GM19193 (cell line): ENCODE measurements around the gene CNTN5.

Source experiments
- POLR2A ChIP-seq: IDR thresholded peaks from 4 replicates; pipeline ENCODE4 v1.6.1; 2011; ENCODE audit not compliant: insufficient read depth, insufficient read length; ENCODE audit errors: extremely low read depth

Gene CNTN5

DNA sequence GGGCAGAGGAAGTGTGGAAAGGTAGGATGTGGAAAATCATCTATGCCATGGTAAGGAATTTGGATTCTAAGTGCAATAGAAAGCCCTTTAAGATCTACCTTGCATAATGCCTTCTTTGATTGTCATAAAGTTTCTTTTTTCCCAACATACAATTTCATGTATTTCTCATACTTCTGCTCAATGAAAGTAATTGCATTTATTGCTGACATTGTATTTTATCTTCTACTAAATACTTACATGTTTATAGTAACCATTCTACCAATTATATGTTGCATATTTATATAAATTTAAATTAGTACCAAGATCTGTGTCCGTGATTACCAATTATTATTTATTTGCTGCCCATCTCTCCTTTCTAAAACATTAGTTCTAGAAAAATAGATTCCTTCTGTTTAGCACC, 114.8 kb downstream of the CNTN5 start:
- TF ChIP-seq POLR2A: no peak

DNA sequence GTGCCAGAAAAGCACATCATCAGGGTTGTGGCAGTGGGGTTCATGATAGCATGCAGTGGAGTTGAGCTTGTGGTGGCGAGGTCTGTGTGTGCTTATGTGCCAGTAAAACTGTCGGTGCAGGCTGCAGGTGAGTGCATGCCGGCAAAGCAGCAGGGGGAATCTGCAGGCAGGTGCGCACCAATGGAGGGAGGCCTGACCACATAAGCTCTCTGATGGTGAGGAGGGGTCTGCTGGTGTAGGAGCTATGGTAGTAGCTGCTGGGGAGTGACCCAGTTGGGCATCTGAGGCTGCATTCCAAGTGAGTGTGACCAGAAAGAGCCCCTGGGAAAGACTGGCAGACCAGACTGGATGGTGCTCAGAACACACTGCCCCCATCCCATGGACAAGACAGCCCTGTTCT, 121.5 kb downstream of the CNTN5 start:
- no peak for TF ChIP-seq POLR2A

- no peak for TF ChIP-seq POLR2A
These were observed 127.6 kb downstream of the CNTN5 start for GRCh38 chr11:99148352-99148751.

- TF ChIP-seq POLR2A: no peak
These were observed 133.5 kb downstream of the CNTN5 start for GRCh38 chr11:99154277-99154676.

DNA sequence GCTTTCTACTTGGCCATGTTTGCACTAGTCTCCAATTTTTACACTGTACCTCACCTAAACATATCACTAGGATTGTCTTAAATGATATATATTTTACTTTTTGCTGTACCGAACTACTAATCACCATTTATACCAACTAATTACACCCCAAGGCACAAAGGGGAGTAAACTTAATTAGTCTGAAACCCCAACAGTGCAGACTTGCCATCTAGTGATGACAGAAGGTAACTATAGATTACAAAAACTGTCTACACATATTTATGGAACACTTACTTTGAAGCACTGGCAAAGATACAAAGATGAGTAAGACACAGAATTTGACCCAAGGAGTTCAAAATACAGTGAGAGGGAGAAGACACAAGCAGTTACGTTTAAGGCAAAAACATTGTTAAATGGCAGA, 139.7 kb downstream of the CNTN5 start:
- no peak for TF ChIP-seq POLR2A

DNA sequence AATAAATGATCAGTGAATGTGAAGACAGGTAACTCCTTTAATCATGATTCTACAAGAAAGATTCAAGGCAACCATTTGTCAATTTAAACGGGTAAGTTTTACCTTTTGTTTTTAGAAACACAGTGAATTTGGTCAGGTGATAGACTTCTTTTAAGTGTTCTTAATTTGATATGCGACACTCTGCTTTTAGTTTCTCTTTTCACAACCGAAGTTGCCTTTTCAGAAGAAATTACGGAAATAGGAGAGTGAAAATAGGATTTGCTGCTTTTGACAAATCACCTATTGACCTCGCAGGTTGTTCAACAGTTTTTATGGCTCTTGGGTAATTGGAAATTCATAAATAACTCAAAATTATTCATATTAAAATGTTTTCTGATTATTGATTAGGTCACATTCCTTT, 142.1 kb downstream of the CNTN5 start:
- no peak for TF ChIP-seq POLR2A

GRCh38 chr11:99170591-99170990, 149.8 kb downstream of the CNTN5 start:
- no peak for TF ChIP-seq POLR2A

DNA sequence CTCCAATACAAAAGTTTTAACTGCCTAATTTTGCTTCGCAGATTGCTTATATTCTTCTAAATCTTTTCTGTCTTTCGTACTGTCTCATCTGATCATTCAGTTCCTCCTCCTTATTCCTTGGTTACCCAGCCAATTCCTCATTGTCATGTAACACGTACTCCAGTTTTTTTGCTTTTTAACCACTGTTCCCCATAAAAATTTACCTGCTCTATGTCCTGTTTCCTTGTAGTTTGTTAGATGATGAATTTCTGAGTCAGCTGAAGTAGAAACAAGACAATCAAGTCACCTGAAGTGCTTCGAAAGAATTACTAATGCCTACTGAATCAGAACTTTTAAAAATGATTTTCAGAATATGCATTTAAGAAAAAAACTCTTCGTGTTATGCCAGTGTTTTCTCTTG, 150.6 kb downstream of the CNTN5 start:
- TF ChIP-seq POLR2A: no peak

- TF ChIP-seq POLR2A: no peak
These were observed 155.7 kb downstream of the CNTN5 start for GRCh38 chr11:99176430-99176829.

DNA sequence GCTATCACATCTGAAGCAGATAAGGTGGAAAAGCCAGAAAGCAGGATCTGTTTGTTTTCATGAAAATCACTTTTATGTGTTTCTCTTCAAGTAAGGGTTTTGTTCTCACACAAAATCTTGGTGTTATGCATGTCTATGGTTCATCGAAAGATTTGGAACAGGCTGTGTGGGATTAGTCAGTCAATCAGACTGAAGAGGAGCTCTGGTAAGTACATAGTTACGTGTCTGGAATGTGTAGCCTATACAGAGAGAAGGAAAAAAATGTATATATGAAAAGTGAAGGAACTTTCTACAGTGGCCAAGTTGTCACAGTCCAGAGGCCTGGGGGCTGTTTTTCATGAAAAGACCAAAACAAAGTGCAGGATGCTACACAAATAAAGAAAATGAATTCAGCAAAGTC, 156.7 kb downstream of the CNTN5 start:
- TF ChIP-seq POLR2A: no peak

- no peak for TF ChIP-seq POLR2A
These were observed 163.4 kb downstream of the CNTN5 start for GRCh38 chr11:99184146-99184545.

DNA sequence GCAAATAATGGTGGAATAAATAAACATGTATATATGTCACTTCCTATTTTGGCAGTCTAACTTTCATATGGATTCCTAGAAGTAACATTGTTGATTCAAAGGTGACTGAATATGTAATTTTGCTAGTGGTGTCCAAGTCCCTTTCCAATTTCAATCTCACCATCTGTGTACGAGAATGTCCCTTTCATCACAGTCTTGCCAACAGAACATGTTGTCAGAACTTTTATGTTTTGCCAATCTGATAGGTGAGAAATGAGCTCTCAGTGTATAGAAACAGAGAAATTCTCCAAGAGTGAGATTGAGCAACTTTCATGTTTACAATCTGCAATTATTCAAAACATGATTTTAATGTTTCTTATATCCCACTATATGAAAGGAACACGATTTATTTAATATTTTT, 167.5 kb downstream of the CNTN5 start:
- TF ChIP-seq POLR2A: no peak

- TF ChIP-seq POLR2A: no peak
These were observed 172.0 kb downstream of the CNTN5 start for GRCh38 chr11:99192716-99193115.

DNA sequence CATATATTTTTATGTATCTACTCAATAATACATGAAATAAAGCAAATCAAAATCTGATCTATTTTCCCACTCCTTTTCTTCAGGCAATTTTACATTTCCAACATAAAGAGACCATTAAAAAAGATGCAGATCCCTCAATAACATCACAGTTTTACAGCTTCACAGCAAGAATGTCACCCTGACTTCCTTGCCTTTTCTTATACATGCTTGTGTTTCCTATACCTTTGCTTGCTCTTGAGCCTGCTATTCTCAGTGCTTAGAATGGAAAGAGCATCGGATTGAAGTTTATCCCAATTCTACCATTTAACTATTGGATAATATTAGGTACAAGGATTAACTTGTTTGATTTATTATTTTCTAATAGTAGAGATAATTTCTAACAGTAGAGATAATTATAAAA, 176.7 kb downstream of the CNTN5 start:
- TF ChIP-seq POLR2A: no peak

DNA sequence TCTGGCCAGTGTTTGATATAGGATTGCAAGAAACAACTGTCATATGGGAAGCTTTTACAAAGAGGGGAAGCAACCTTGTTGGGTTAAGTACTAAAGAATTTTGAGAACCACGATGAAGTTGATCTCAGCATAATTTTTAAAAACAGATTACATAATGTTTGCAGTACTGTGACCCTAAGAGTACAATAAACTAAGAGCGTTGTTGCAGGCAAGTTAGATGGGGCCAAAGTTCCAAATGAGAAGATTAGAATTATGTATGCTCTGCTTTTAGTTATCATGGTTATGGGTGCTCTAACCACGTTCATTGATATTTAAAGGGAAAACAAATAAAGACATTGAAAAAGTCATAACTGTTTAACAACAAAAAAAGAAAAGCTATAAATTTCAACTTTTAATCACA, 177.5 kb downstream of the CNTN5 start:
- no peak for TF ChIP-seq POLR2A

- no peak for TF ChIP-seq POLR2A
These were observed 178.6 kb downstream of the CNTN5 start for GRCh38 chr11:99199341-99199740.

DNA sequence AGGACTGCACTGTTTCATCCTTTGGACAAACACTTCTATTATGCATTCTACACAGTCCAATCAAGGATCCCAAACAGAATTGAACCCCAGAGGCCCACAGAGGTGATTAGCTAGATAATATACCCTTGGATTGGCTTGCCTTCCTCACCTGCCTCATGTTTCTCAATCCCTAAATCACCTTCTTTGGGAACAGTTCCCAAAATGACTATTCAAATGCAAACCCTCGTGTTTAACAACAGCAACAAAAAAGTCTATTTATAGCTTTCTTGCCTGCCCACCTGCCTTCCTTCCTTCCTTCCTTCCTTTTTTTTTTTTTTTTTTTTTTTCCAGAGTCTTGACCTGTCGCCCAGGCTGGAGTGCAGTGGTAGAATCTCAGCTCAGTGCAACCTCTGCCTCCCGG, 180.0 kb downstream of the CNTN5 start:
- no peak for TF ChIP-seq POLR2A
